HFFc6 (cell line): ENCODE results near the gene AK9. TPM values are rescaled to one million over a fixed set of nuclear protein-coding genes. Genes with fewer than 3 reads are reported as not detected.
"Not testable (repeated sequence)": the region's sequence is repeated elsewhere in the genome, so short reads cannot be mapped to it uniquely, and the experiment has no call there.

Experiments
- DNase-seq: peaks from one replicate; pipeline ENCODE4 v3.0.0-alpha.2; 2018
- H3K27ac Mint-ChIP-seq: 2 replicates; pipeline ENCODE4 v1.8.0; 2020; ENCODE audit warnings: mild to moderate bottlenecking, mixed read lengths
- H3K27me3 Mint-ChIP-seq: 2 replicates; pipeline ENCODE4 v1.8.0; 2021; ENCODE audit warnings: mild to moderate bottlenecking, moderate library complexity, mixed read lengths; ENCODE audit not compliant: insufficient read depth
- H3K36me3 Mint-ChIP-seq: 2 replicates; pipeline ENCODE4 v1.8.0; 2021; ENCODE audit warnings: low read depth, mixed read lengths
- H3K4me1 Mint-ChIP-seq: 2 replicates; pipeline ENCODE4 v1.8.0; 2020; ENCODE audit warnings: low read depth, mixed read lengths
- H3K4me3 Mint-ChIP-seq: 2 replicates; pipeline ENCODE4 v1.8.0; 2020; ENCODE audit warnings: mild to moderate bottlenecking, moderate library complexity, mixed read lengths
- H3K9me3 Mint-ChIP-seq: 2 replicates; pipeline ENCODE4 v1.8.0; 2020; ENCODE audit warnings: mild to moderate bottlenecking, mixed read lengths
- total RNA-seq, 6 experiments: library from RNA; stranded (reverse); fragmentation: NEBNext Ultra II Directional; extraction: Animal tissue kit (Norgen Biotek cat#: 25700); gene quantifications; 2 replicates in 1 of 6; 3 replicates in 5 of 6; pipeline ENCODE4 v1.2.3, GENCODE V29; 2021
- TF ChIP-seq, protein P1 (sequence below): fragments of 200-600 bp; sonication (generic); IDR thresholded peaks from 2 replicates; pipeline ENCODE4 v1.5.0; 2021; ENCODE audit warnings: antibody characterized with exemption, mild to moderate bottlenecking

AK9 gene
- total RNA-seq, 6 experiments from 2014 or later, result 1.2 to 2.0 (median 1.5) TPM

DNA sequence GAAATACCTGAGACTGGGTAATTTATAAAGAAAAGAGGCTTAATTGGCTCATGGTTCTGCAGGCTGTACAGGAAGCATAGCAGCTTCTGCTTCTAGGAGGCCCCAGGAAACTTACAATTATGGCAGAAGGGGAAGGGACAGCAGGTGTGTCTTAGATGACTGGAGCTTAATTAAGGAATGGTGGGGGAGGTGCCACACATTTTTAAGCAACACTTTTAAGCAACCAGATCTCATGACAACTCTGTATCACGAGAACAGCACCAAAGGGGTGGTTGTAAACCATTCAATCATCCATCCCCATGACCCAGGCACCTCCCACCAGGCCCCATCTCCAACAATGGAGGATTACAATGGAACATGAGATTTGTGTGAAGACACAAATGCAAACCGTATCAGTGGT lies 27.0 kb upstream of the AK9 start:
- Mint-ChIP-seq H3K36me3 (peaks cover 6% of the 10 kb centered on the region), H3K4me1 (peaks cover 15% of the 10 kb centered on the region), H3K9me3 (no peaks in the 10 kb centered on the region), H3K27me3 (no peaks in the 10 kb centered on the region; the same call in none of the 2 replicates), H3K4me3 (no peak overlapping the region), H3K27ac (no peak overlapping the region)
- no peak for DNase-seq
- TF ChIP-seq, protein P1, sequence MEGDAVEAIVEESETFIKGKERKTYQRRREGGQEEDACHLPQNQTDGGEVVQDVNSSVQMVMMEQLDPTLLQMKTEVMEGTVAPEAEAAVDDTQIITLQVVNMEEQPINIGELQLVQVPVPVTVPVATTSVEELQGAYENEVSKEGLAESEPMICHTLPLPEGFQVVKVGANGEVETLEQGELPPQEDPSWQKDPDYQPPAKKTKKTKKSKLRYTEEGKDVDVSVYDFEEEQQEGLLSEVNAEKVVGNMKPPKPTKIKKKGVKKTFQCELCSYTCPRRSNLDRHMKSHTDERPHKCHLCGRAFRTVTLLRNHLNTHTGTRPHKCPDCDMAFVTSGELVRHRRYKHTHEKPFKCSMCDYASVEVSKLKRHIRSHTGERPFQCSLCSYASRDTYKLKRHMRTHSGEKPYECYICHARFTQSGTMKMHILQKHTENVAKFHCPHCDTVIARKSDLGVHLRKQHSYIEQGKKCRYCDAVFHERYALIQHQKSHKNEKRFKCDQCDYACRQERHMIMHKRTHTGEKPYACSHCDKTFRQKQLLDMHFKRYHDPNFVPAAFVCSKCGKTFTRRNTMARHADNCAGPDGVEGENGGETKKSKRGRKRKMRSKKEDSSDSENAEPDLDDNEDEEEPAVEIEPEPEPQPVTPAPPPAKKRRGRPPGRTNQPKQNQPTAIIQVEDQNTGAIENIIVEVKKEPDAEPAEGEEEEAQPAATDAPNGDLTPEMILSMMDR, result no peak

DNA sequence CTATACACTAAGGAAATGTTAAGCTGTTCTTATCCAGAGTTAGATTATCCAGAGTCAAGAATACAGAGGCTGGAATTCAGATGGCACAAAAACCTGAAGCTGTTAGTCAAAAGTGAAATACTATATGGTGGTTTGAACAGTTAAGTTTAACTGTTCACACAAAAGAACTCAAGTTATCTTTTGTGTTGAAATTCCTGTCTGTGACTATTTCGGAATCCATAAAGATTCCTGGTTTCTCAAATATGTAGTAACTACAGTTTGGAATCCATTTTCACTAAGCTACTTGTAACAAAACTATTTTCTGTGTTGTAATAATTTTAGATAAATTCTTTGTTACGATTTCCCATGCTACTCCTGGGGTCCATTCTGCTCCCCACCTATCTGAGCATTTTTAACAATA lies 24.6 kb upstream of the AK9 start:
- Mint-ChIP-seq H3K9me3 (peaks cover 2% of the 10 kb centered on the region; the same call in 1 of the 2 replicates), H3K4me3 (no peak overlapping the region), H3K27me3 (no peaks in the 10 kb centered on the region; the same call in none of the 2 replicates), H3K4me1 (peaks cover 17% of the 10 kb centered on the region), H3K36me3 (peaks cover 3% of the 10 kb centered on the region), H3K27ac (no peak overlapping the region)
- TF ChIP-seq, protein P1, result no peak
- DNase-seq, result no peak

DNA sequence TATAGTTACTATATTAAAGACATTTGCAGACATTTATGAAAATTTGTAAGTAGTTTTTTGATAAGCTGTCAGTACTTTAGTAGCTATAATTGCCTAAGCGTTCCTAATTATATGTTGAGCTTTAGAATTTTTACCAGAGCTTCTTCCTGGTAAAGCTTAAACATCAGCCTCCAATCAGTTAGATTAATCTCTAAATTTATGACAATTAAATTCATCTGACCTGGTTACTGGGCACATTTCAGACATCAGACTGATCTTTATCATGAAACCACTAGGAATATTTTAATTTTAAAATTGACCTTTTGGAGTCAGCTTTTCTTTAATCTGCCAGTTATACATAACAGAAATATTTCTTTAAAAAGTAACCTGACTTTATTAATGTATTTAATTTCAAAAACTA lies 23.6 kb upstream of the AK9 start:
- no peak overlapping the region for H3K4me3 Mint-ChIP-seq
- H3K27ac Mint-ChIP-seq, result no peak overlapping the region
- no peaks in the 10 kb centered on the region; the same call in none of the 2 replicates for H3K27me3 Mint-ChIP-seq
- no peak for DNase-seq
- H3K4me1 Mint-ChIP-seq, result peaks cover 17% of the 10 kb centered on the region
- peaks cover 10% of the 10 kb centered on the region for H3K36me3 Mint-ChIP-seq
- TF ChIP-seq, protein P1, result no peak
- peaks cover 12% of the 10 kb centered on the region for H3K9me3 Mint-ChIP-seq

DNA sequence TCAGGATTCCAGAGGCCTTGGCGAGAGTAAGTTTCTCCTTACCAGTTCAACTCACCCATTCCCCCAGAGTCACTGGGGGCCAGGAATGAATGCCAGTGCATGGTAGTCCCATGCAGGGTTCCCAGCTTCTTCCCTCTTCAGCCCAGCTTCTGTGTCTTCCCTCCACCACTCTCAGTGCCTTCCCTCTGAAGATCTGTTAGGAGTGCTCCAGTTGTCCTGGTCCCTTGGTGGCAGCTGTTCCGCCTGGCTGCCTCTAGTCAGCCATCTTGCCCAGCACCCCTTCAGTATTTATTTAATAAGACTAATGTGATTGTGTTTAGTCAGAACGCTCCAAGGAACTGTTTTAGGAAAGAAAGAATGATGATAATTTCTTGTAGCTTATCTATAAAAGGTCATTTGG lies 23.2 kb upstream of the AK9 start:
- H3K9me3 Mint-ChIP-seq, result peaks cover 15% of the 10 kb centered on the region
- TF ChIP-seq, protein P1, result no peak
- peaks cover 14% of the 10 kb centered on the region for H3K36me3 Mint-ChIP-seq
- DNase-seq, result no peak
- no peak overlapping the region for H3K27ac Mint-ChIP-seq
- peaks cover 17% of the 10 kb centered on the region for H3K4me1 Mint-ChIP-seq
- no peak overlapping the region for H3K4me3 Mint-ChIP-seq
- no peaks in the 10 kb centered on the region; the same call in none of the 2 replicates for H3K27me3 Mint-ChIP-seq

DNA sequence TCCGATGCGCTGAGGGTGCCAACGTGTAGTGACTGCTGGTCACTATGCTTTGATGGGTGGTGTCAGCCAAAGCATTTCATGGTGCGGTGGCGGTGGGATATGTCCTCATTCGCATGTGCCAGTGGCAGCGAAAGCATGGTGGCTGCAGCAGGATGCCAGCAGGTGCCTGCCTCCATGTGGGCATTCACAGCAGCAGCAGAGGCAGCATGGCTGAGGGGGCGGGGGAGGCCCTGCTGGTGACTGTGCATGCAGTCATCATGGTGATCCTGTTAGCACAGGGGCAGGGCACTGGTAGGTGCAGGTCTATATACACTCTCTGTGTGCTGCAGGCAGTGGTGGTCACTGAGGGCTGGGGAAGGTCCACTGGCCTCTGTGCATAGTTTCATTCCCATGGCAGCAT lies 22.1 kb upstream of the AK9 start:
- peaks cover 24% of the 10 kb centered on the region for H3K36me3 Mint-ChIP-seq
- no peak overlapping the region for H3K4me3 Mint-ChIP-seq
- no peaks in the 10 kb centered on the region; the same call in 1 of the 2 replicates for H3K27me3 Mint-ChIP-seq
- H3K4me1 Mint-ChIP-seq, result peaks cover 17% of the 10 kb centered on the region
- H3K27ac Mint-ChIP-seq, result no peak overlapping the region
- peaks cover 19% of the 10 kb centered on the region for H3K9me3 Mint-ChIP-seq
- TF ChIP-seq, protein P1, result no peak
- DNase-seq, result no peak

DNA sequence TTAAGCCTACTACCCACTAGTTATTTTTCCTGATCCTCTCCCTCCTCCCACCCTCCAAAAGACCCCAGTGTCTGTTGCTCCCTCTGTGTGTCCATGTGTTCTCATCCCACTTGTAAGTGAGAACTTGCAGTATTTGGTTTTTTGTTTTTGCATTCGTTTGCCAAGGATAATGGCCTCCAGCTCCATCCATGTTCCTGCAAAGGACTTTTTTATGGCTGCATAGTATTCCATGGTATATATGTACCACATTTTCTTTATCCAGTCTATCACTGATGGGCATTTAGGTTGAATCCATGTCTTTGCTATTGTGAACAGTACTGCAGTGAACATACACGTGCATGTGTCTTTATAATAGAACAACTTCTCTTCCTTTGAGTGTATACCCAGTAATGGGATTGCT lies 17.1 kb upstream of the AK9 start:
- not testable (repeated sequence) for H3K4me3 Mint-ChIP-seq, DNase-seq, H3K27me3 Mint-ChIP-seq, H3K27ac Mint-ChIP-seq
- Mint-ChIP-seq H3K9me3 (peaks cover 19% of the 10 kb centered on the region), H3K4me1 (peaks cover 18% of the 10 kb centered on the region), H3K36me3 (peaks cover 24% of the 10 kb centered on the region)
